Epithelial cell of prostate (primary cell): Measurements from ENCODE around the gene UFL1.
"Not testable (repeated sequence)": the region's sequence is repeated elsewhere in the genome, so short reads cannot be mapped to it uniquely, and the experiment has no call there.

Experiments used
- DNase-seq: peaks from one replicate; pipeline ENCODE4 v3.0.0-alpha.2; 2011; ENCODE audit warnings: low read depth, low spot score
- H3K27ac ChIP-seq: fragments of 450-650 bp; 2 replicates; pipeline ENCODE4 v1.5.1; 2017; ENCODE audit warnings: mild to moderate bottlenecking

The UFL1 gene

GRCh38 chr6:96521644-96522464 is at the start of gene UFL1:
TSS of gene UFL1 (plus strand) at chr6:96521806. CDS start at chr6:96521874, 68 bp downstream.
- peak; percentile 51 for DNase-seq
- H3K27ac ChIP-seq = peak within 1 kb of the TSS; percentile 76

GRCh38 chr6:96472291-96472690 is 49.3 kb upstream of the UFL1 start:
- not testable (repeated sequence) for DNase-seq, H3K27ac ChIP-seq

- no peak overlapping the region for H3K27ac ChIP-seq
- no peak for DNase-seq
Measured at GRCh38 chr6:96478695-96479094, 42.9 kb upstream of the UFL1 start.

GRCh38 chr6:96491926-96492325 is 29.7 kb upstream of the UFL1 start:
- no peak for DNase-seq
- H3K27ac ChIP-seq = no peak overlapping the region

GRCh38 chr6:96499781-96500180 is 21.8 kb upstream of the UFL1 start:
- H3K27ac ChIP-seq = no peak overlapping the region
- DNase-seq = no peak

GRCh38 chr6:96502915-96503314 is 18.7 kb upstream of the UFL1 start:
- H3K27ac ChIP-seq = no peak overlapping the region
- DNase-seq = no peak

GRCh38 chr6:96505363-96505762 is 16.2 kb upstream of the UFL1 start:
- DNase-seq = no peak
- H3K27ac ChIP-seq = no peak overlapping the region

- no peak for DNase-seq
- H3K27ac ChIP-seq = no peak overlapping the region
Measured at GRCh38 chr6:96509281-96509680, 12.3 kb upstream of the UFL1 start.

- DNase-seq = peak; percentile 65
- H3K27ac ChIP-seq = peak overlapping the region; percentile 76
Measured at GRCh38 chr6:96520171-96521115, 1.2 kb upstream of the UFL1 start.

- H3K27ac ChIP-seq = peak overlapping the region; percentile 76
- no peak for DNase-seq
Measured at GRCh38 chr6:96521306-96521643, 331 bp upstream of the UFL1 start.

GRCh38 chr6:96522465-96523009 is 931 bp downstream of the UFL1 start:
- DNase-seq = no peak
- peak overlapping the region; percentile 76 for H3K27ac ChIP-seq

GRCh38 chr6:96528193-96528592 is 6.6 kb downstream of the UFL1 start:
- no peak for DNase-seq
- no peak overlapping the region for H3K27ac ChIP-seq

- no peak for DNase-seq
Measured at GRCh38 chr6:96532399-96532798, 10.8 kb downstream of the UFL1 start.

GRCh38 chr6:96537726-96538125 is 16.1 kb downstream of the UFL1 start:
- H3K27ac ChIP-seq = no peak overlapping the region
- DNase-seq = no peak

More at GRCh38 chr6:96532399-96532798, 10.8 kb downstream of the UFL1 start:
- H3K27ac ChIP-seq = no peak overlapping the region

- no peak overlapping the region for H3K27ac ChIP-seq
- DNase-seq = no peak
Measured at GRCh38 chr6:96542702-96543101, 21.1 kb downstream of the UFL1 start.

- no peak for DNase-seq
- no peak overlapping the region for H3K27ac ChIP-seq
Measured at GRCh38 chr6:96545882-96546281, 24.3 kb downstream of the UFL1 start.

GRCh38 chr6:96547654-96548053 is 26.0 kb downstream of the UFL1 start:
- no peak for DNase-seq
- H3K27ac ChIP-seq = no peak overlapping the region

- DNase-seq = no peak
- H3K27ac ChIP-seq = no peak overlapping the region
Measured at GRCh38 chr6:96554558-96554957, 33.0 kb downstream of the UFL1 start.

GRCh38 chr6:96559740-96560139 is 38.1 kb downstream of the UFL1 start:
- not testable (repeated sequence) for H3K27ac ChIP-seq, DNase-seq

GRCh38 chr6:96562886-96563285 is 41.3 kb downstream of the UFL1 start, which contains the start of gene FHL5:
TSS of gene FHL5 (plus strand) at chr6:96563128. CDS start at chr6:96603614, 40,486 bp downstream.
- no peak within 1 kb of the TSS for H3K27ac ChIP-seq
- no peak for DNase-seq

GRCh38 chr6:96563853-96564252 is 42.2 kb downstream of the UFL1 start:
- DNase-seq = no peak
- H3K27ac ChIP-seq = no peak overlapping the region
